ENCODE measurements around the gene ABCC1.

- TF ChIP-seq CTCF (IDR thresholded peaks at IDR 0.05; ENCODE audit: low read depth, low read length) (no peak), EZH2phosphoT487 (IDR thresholded peaks at IDR 0.05; ENCODE audit: low read depth) (no peak)
Observed at GRCh38 chr16:16166949-16167348, 217.5 kb downstream of the ABCC1 start.
